ENCODE results near the gene PACRG. TPM values are rescaled to one million over a fixed set of nuclear protein-coding genes. Genes with fewer than 3 reads are reported as not detected.

The PACRG gene
- total and polyA plus RNA-seq, 2 of the 4 experiments (the other 2 are of a cell fraction), result not detected

DNA sequence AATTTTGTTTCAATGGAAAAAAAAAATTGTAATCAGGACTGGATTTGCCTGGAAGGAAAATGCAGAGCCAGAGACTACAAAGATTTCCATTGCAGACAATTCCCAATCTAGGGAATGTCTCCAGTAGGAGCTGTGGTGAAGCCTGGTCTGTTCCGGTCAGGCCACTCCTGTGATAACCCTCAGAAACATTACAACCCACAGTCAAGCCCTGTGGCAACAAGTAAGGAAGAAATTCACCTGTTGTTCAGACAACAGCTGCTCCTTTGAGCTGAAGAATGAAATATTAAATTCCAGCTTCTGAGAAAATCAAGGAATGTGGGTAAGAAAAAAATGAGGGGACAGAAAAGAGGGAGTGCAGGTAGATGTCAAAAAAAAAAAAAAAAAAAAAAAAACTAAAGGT lies 8.2 kb upstream of the PACRG start:
- H3K79me1 ChIP-seq (ENCODE audit: low read depth in 1 of 2, low read length in 2 of 2), result no peaks in the 10 kb centered on the region
- H4K8ac ChIP-seq (ENCODE audit: low read depth in 2 of 2, low read length in 2 of 2), result no peak overlapping the region
- no peak overlapping the region for H3K4me3 ChIP-seq (ENCODE audit: insufficient read depth, low read depth, low read length)
- no CpG with 5 or more reads among the region's 1 CpG for WGBS, 2 experiments (ENCODE audit: extremely low coverage in 2 of 2, insufficient read length in 1 of 2)
- POLR2A ChIA-PET (ENCODE audit: unreplicated experiment), result no interaction called here
- H3K4me1 ChIP-seq (ENCODE audit: control insufficient read depth, insufficient read depth, low read length), result no peaks in the 10 kb centered on the region
- no peaks in the 10 kb centered on the region for H4K20me1 ChIP-seq (ENCODE audit: insufficient read depth, low read length)
- no peaks in the 10 kb centered on the region for H3K9me1 ChIP-seq (ENCODE audit: insufficient read depth, low read length)
- no peak overlapping the region for H3K9ac ChIP-seq (ENCODE audit: low read depth, low read length)
- no peak overlapping the region for H2AK9ac ChIP-seq (replicated peaks; ENCODE audit: low read depth, low read length, poor library complexity)
- H3K27ac ChIP-seq (ENCODE audit: insufficient read depth, low read length), result no peak overlapping the region
- H2BK120ac ChIP-seq (ENCODE audit: low read depth, low read length), result no peak overlapping the region
- no peak overlapping the region for H4K5ac ChIP-seq (ENCODE audit: low read depth, low read length)
- no peak for ATAC-seq (ENCODE audit: low read depth)
- dilution Hi-C loops (cut with HindIII; ENCODE audit: low sequenced_read_pairs, unreplicated experiment) (no loop called here), in situ Hi-C loops (cut with MboI; ENCODE audit: low sequenced_read_pairs) (no loop called here), intact Hi-C loops (cut with micrococcal nuclease) (no loop called here)
- no peaks in the 10 kb centered on the region for H3K36me3 ChIP-seq (ENCODE audit: control insufficient read depth, insufficient read depth, low read length)
- no peak for TF ChIP-seq CHD1 (IDR thresholded peaks at IDR 0.05; ENCODE audit: low read depth, low read length)
- TF ChIP-seq SMC3 (IDR thresholded peaks at IDR 0.05; ENCODE audit: low read depth, low read length), result no peak
- TF ChIP-seq RCOR1 (IDR thresholded peaks at IDR 0.05; ENCODE audit: insufficient replicate concordance, low read length), result no peak
- TF ChIP-seq NFE2L2 (IDR thresholded peaks at IDR 0.05; ENCODE audit: low read depth, low read length), result no peak
- TF ChIP-seq BHLHE40 (IDR thresholded peaks at IDR 0.05; ENCODE audit: low read depth, low read length), result no peak
- no peak for TF ChIP-seq CEBPB (IDR thresholded peaks at IDR 0.05; ENCODE audit: low read depth, low read length)
- TF ChIP-seq MXI1 (IDR thresholded peaks at IDR 0.05; ENCODE audit: borderline replicate concordance, low read depth, low read length), result no peak
- TF ChIP-seq FOS (IDR thresholded peaks at IDR 0.05; ENCODE audit: low read depth, low read length), result no peak
- no peak for TF ChIP-seq RAD21 (IDR thresholded peaks at IDR 0.05; ENCODE audit: low read length)
- no peak for TF ChIP-seq MAZ (IDR thresholded peaks at IDR 0.05; ENCODE audit: borderline replicate concordance, low read depth, low read length)
- TF ChIP-seq, protein P1, sequence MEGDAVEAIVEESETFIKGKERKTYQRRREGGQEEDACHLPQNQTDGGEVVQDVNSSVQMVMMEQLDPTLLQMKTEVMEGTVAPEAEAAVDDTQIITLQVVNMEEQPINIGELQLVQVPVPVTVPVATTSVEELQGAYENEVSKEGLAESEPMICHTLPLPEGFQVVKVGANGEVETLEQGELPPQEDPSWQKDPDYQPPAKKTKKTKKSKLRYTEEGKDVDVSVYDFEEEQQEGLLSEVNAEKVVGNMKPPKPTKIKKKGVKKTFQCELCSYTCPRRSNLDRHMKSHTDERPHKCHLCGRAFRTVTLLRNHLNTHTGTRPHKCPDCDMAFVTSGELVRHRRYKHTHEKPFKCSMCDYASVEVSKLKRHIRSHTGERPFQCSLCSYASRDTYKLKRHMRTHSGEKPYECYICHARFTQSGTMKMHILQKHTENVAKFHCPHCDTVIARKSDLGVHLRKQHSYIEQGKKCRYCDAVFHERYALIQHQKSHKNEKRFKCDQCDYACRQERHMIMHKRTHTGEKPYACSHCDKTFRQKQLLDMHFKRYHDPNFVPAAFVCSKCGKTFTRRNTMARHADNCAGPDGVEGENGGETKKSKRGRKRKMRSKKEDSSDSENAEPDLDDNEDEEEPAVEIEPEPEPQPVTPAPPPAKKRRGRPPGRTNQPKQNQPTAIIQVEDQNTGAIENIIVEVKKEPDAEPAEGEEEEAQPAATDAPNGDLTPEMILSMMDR (conservative IDR thresholded peaks at IDR 0.05; ENCODE audit: low read depth, low read length), result no peak
- TF ChIP-seq RFX5 (IDR thresholded peaks at IDR 0.05; ENCODE audit: low read depth, low read length), result no peak
- TF ChIP-seq, protein P2, sequence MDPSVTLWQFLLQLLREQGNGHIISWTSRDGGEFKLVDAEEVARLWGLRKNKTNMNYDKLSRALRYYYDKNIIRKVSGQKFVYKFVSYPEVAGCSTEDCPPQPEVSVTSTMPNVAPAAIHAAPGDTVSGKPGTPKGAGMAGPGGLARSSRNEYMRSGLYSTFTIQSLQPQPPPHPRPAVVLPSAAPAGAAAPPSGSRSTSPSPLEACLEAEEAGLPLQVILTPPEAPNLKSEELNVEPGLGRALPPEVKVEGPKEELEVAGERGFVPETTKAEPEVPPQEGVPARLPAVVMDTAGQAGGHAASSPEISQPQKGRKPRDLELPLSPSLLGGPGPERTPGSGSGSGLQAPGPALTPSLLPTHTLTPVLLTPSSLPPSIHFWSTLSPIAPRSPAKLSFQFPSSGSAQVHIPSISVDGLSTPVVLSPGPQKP (IDR thresholded peaks at IDR 0.05; ENCODE audit: borderline replicate concordance, low read depth, low read length), result no peak
- TF ChIP-seq POLR2A (IDR thresholded peaks at IDR 0.05; ENCODE audit: low read depth, low read length), result no peak
- TF ChIP-seq MAFK (IDR thresholded peaks at IDR 0.05; ENCODE audit: low read depth, low read length), result no peak
- TF ChIP-seq, protein P3, sequence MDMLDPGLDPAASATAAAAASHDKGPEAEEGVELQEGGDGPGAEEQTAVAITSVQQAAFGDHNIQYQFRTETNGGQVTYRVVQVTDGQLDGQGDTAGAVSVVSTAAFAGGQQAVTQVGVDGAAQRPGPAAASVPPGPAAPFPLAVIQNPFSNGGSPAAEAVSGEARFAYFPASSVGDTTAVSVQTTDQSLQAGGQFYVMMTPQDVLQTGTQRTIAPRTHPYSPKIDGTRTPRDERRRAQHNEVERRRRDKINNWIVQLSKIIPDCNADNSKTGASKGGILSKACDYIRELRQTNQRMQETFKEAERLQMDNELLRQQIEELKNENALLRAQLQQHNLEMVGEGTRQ (IDR thresholded peaks at IDR 0.05; ENCODE audit: low read depth, low read length), result no peak
- H3K56ac ChIP-seq (ENCODE audit: extremely low read depth, insufficient read depth, low read length), result no peak overlapping the region
- CTCF ChIA-PET, result no interaction called here
- no peak overlapping the region for H3K4me2 ChIP-seq (ENCODE audit: low read depth, low read length)
- H3K9me3 ChIP-seq (ENCODE audit: control insufficient read depth, insufficient read depth, low read length), result peaks cover 2% of the 10 kb centered on the region; the same call in 1 of the 2 replicates
- no peak overlapping the region for H2BK20ac ChIP-seq (ENCODE audit: low read depth, low read length)
- no peak overlapping the region for H2AFZ ChIP-seq (replicated peaks; ENCODE audit: low read length, poor library complexity)
- no peak overlapping the region for H3K18ac ChIP-seq (ENCODE audit: low read depth, low read length)
- no peak for DNase-seq
- H2AK5ac ChIP-seq (ENCODE audit: low read depth, low read length), result no peak overlapping the region
- H2BK5ac ChIP-seq (ENCODE audit: low read depth, low read length, poor library complexity, severe bottlenecking), result no peak overlapping the region
- no peak overlapping the region for H3K4ac ChIP-seq (ENCODE audit: low read depth, low read length)
- H3K23ac ChIP-seq (ENCODE audit: low read depth, low read length), result no peak overlapping the region
- H3K14ac ChIP-seq (replicated peaks; ENCODE audit: low read depth, low read length), result no peak overlapping the region
- H4K91ac ChIP-seq (ENCODE audit: insufficient read depth, low read depth, low read length), result no peak overlapping the region
- BruUV-seq (replicated peaks), result no TSS peak
- no peak overlapping the region for H2BK15ac ChIP-seq (ENCODE audit: low read depth, low read length)
- H3K27me3 ChIP-seq (ENCODE audit: control insufficient read depth, insufficient read depth, low read length), result no peaks in the 10 kb centered on the region
